WTC11 (cell line): ENCODE measurements around the gene RHOU. TPM values are rescaled to one million over a fixed set of nuclear protein-coding genes. Genes with fewer than 3 reads are reported as not detected.

ENCODE experiments used
- ATAC-seq: fragments of 200-7000 bp; cut with Tn5 transposase; 2 replicates; pipeline ENCODE4 v1.10.0; 2021; ENCODE audit warnings: mild to moderate bottlenecking, moderate library complexity
- CTCF ChIA-PET: fragments of 300-600 bp; sonication (Branson Sonifier 250); formaldehyde crosslinking; loops from one replicate; lab custom pipeline; 2021; ENCODE audit warnings: antibody characterized with exemption; lab: Charles Lee
- POLR2A ChIA-PET: fragments of 350-600 bp; sonication (Branson Sonifier 250); formaldehyde crosslinking; loops from one replicate; lab custom pipeline; 2021; ENCODE audit warnings: antibody characterized with exemption; lab: Charles Lee
- DNase-seq: peaks from one replicate; pipeline ENCODE4 v3.0.0; 2021; ENCODE audit warnings: low spot score
- H3K27ac Mint-ChIP-seq: 2 replicates; pipeline ENCODE4 v1.8.0; 2021; ENCODE audit warnings: mixed read lengths
- H3K27me3 Mint-ChIP-seq: 2 replicates; pipeline ENCODE4 v1.8.0; 2021; ENCODE audit warnings: low read depth, mild to moderate bottlenecking, moderate library complexity, mixed read lengths
- H3K36me3 Mint-ChIP-seq: 2 replicates; pipeline ENCODE4 v1.8.0; 2021; ENCODE audit warnings: mixed read lengths
- H3K4me1 Mint-ChIP-seq: 2 replicates; pipeline ENCODE4 v1.8.0; 2022; ENCODE audit warnings: mixed read lengths
- H3K4me3 Mint-ChIP-seq: 2 replicates; pipeline ENCODE4 v1.8.0; 2021; ENCODE audit warnings: mild to moderate bottlenecking, moderate library complexity, mixed read lengths
- H3K9me3 Mint-ChIP-seq: 2 replicates; pipeline ENCODE4 v1.8.0; 2021; ENCODE audit warnings: mixed read lengths
- CREM ChIP-seq: sonication (generic); formaldehyde crosslinking; IDR thresholded peaks from 2 replicates; pipeline ENCODE4 v1.8.1; 2022; ENCODE audit warnings: mild to moderate bottlenecking, missing genetic modification reagents, moderate library complexity
- ESRRA ChIP-seq: sonication (generic); formaldehyde crosslinking; IDR thresholded peaks from 2 replicates; pipeline ENCODE4 v1.8.1; 2022; ENCODE audit warnings: mild to moderate bottlenecking, missing genetic modification reagents, borderline replicate concordance
- IRF2 ChIP-seq: sonication (generic); formaldehyde crosslinking; IDR thresholded peaks from 2 replicates; pipeline ENCODE4 v1.8.0; 2022; ENCODE audit warnings: low read depth, missing genetic modification reagents, borderline replicate concordance
- JUN ChIP-seq: sonication (generic); formaldehyde crosslinking; IDR thresholded peaks from 2 replicates; pipeline ENCODE4 v1.8.0; 2023; ENCODE audit warnings: mild to moderate bottlenecking, missing genetic modification reagents
- MYBL2 ChIP-seq: sonication (generic); formaldehyde crosslinking; IDR thresholded peaks from 2 replicates; pipeline ENCODE4 v1.8.1; 2023; ENCODE audit warnings: mild to moderate bottlenecking, moderate library complexity, missing genetic modification reagents
- NFE2L1 ChIP-seq: sonication (generic); formaldehyde crosslinking; IDR thresholded peaks from 2 replicates; pipeline ENCODE4 v1.8.1; 2023; ENCODE audit warnings: missing genetic modification reagents
- NR1H2 ChIP-seq: sonication (generic); formaldehyde crosslinking; IDR thresholded peaks from 2 replicates; pipeline ENCODE4 v1.9.0; 2021; ENCODE audit warnings: mild to moderate bottlenecking, moderate library complexity, missing genetic modification reagents
- NR3C1 ChIP-seq: sonication (generic); formaldehyde crosslinking; conservative IDR thresholded peaks from 2 replicates; pipeline ENCODE4 v1.8.1; 2023; ENCODE audit warnings: low read depth, mild to moderate bottlenecking, missing genetic modification reagents
- PREB ChIP-seq: sonication (generic); formaldehyde crosslinking; IDR thresholded peaks from 2 replicates; pipeline ENCODE4 v1.8.1; 2022; ENCODE audit warnings: mild to moderate bottlenecking, missing genetic modification reagents, moderate library complexity, borderline replicate concordance
- PRRX2 ChIP-seq: fragments of 250-450 bp; sonication (Bioruptor Pico); IDR thresholded peaks from 2 replicates; pipeline ENCODE4 v1.8.0; 2021; ENCODE audit warnings: mild to moderate bottlenecking
- RELA ChIP-seq: sonication (generic); formaldehyde crosslinking; IDR thresholded peaks from 2 replicates; pipeline ENCODE4 v1.8.1; 2022; ENCODE audit warnings: missing genetic modification reagents, mild to moderate bottlenecking, borderline replicate concordance
- RORB ChIP-seq: fragments of 250-450 bp; sonication (Bioruptor Pico); IDR thresholded peaks from 2 replicates; pipeline ENCODE4 v1.9.0; 2021; ENCODE audit warnings: mild to moderate bottlenecking
- SMAD3 ChIP-seq: sonication (generic); formaldehyde crosslinking; IDR thresholded peaks from 2 replicates; pipeline ENCODE4 v1.8.0; 2022; ENCODE audit warnings: missing genetic modification reagents, mild to moderate bottlenecking, borderline replicate concordance
- SOX15 ChIP-seq: fragments of 250-450 bp; sonication (Bioruptor Pico); IDR thresholded peaks from 2 replicates; pipeline ENCODE4 v1.9.0; 2021; ENCODE audit warnings: mild to moderate bottlenecking
- TEAD4 ChIP-seq: sonication (generic); formaldehyde crosslinking; IDR thresholded peaks from 2 replicates; pipeline ENCODE4 v1.8.0; 2022; ENCODE audit warnings: mild to moderate bottlenecking, missing genetic modification reagents
- ZBTB21 ChIP-seq: sonication (generic); formaldehyde crosslinking; IDR thresholded peaks from 2 replicates; pipeline ENCODE4 v1.8.1; 2023; ENCODE audit warnings: mild to moderate bottlenecking, missing genetic modification reagents, borderline replicate concordance
- ZNF121 ChIP-seq: sonication (generic); formaldehyde crosslinking; IDR thresholded peaks from 2 replicates; pipeline ENCODE4 v1.8.0; 2023; ENCODE audit warnings: missing genetic modification reagents
- ZNF317 ChIP-seq: sonication (generic); formaldehyde crosslinking; IDR thresholded peaks from 2 replicates; pipeline ENCODE4 v1.8.1; 2023; ENCODE audit warnings: low read depth, mild to moderate bottlenecking, moderate library complexity, missing genetic modification reagents, borderline replicate concordance
- ZSCAN18 ChIP-seq: fragments of 250-450 bp; sonication (Bioruptor Pico); IDR thresholded peaks from 2 replicates; pipeline ENCODE4 v2.1.2; 2022; ENCODE audit warnings: mild to moderate bottlenecking, moderate library complexity
- total RNA-seq: library from RNA; stranded (reverse); gene quantifications from 3 replicates; pipeline ENCODE4 v1.2.3, GENCODE V29; 2021
- TF ChIP-seq, protein P1 (sequence below): sonication (generic); formaldehyde crosslinking; IDR thresholded peaks from 2 replicates; pipeline ENCODE4 v1.8.1; 2023; ENCODE audit warnings: mild to moderate bottlenecking, missing genetic modification reagents, moderate library complexity
- TF ChIP-seq, protein P2 (sequence below): sonication (generic); formaldehyde crosslinking; IDR thresholded peaks from 2 replicates; pipeline ENCODE4 v1.8.0; 2022; ENCODE audit warnings: mild to moderate bottlenecking, missing genetic modification reagents
- TF ChIP-seq, protein P3 (sequence below): fragments of 250-450 bp; sonication (Bioruptor Pico); IDR thresholded peaks from 2 replicates; pipeline ENCODE4 v1.9.0; 2021; ENCODE audit warnings: moderate library complexity, mild to moderate bottlenecking, inconsistent platforms, borderline replicate concordance

RHOU gene
- total RNA-seq, 1 experiment from 2014 or later, result 6.0 TPM

- peaks cover 4% of the 10 kb centered on the region; the same call in 1 of the 2 replicates for H3K27me3 Mint-ChIP-seq
Observed at GRCh38 chr1:228750915-228751314, 15.6 kb downstream of the RHOU start.

DNA sequence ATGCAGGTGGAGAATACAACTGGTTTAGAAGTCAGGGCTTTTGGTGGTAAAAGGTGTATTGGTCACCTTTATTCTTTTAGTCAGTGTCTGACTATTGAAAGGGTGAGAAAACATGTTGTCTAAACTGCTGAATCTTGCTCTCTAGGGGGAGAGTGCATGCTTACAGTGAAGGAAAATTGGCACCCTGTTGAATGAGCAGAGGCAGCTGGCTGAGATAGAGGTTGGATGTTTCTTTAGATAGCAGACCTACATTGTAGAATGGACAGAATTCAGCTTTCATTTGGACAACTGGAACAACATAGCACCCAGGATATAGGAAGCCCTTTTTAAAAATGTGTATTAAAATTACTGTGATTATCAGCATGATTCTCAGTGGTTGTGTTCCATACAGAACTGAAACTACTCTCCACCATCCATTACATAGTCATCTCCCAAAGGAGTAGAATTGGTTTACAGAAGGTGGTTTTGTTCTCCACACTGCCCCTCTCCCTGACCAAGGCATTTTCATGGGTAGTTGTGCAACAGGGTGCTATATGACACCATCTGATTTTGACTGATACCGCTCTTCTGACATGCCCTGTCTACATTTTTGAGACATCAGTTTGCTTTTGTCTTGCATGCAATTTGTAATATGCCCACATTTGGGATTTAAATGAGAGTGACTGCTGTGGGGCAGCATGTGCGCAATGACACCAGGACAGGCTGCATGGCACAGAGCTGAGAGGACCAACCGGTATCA, 16.2 kb downstream of the RHOU start:
- ATAC-seq (no peak), DNase-seq (no peak)
- TF ChIP-seq ZBTB21, result no peak
- TF ChIP-seq, protein P1, sequence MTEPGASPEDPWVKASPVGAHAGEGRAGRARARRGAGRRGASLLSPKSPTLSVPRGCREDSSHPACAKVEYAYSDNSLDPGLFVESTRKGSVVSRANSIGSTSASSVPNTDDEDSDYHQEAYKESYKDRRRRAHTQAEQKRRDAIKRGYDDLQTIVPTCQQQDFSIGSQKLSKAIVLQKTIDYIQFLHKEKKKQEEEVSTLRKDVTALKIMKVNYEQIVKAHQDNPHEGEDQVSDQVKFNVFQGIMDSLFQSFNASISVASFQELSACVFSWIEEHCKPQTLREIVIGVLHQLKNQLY (CRISPR knock-in tag), result no peak
- H3K36me3 Mint-ChIP-seq, result 0 out of 2 replicates have a peak, but pooled peaks cover 6% of the 10 kb centered on the region
- H3K27ac Mint-ChIP-seq, result no peak overlapping the region
- POLR2A ChIA-PET, result no interaction called here
- peaks cover 6% of the 10 kb centered on the region for H3K9me3 Mint-ChIP-seq
- H3K27me3 Mint-ChIP-seq, result peaks cover 6% of the 10 kb centered on the region
- H3K4me3 Mint-ChIP-seq, result no peak overlapping the region
- peaks cover 21% of the 10 kb centered on the region for H3K4me1 Mint-ChIP-seq
- CTCF ChIA-PET, result no interaction called here

More at GRCh38 chr1:228750915-228751314, 15.6 kb downstream of the RHOU start:
- 0 out of 2 replicates have a peak, but pooled peaks cover under 1% of the 10 kb centered on the region for H3K36me3 Mint-ChIP-seq
- no peak for DNase-seq
- ChIA-PET CTCF (no interaction called here), POLR2A (no interaction called here)
- peaks cover 21% of the 10 kb centered on the region for H3K4me1 Mint-ChIP-seq
- no peak overlapping the region for H3K4me3 Mint-ChIP-seq
- ATAC-seq, result no peak
- H3K9me3 Mint-ChIP-seq, result peaks cover under 1% of the 10 kb centered on the region; the same call in 1 of the 2 replicates
- no peak overlapping the region for H3K27ac Mint-ChIP-seq
- TF ChIP-seq PRRX2 (no peak), SOX15 (CRISPR knock-in tag) (no peak), JUN (CRISPR knock-in tag) (no peak), TEAD4 (CRISPR knock-in tag) (no peak), ZSCAN18 (CRISPR knock-in tag) (no peak), ZNF317 (CRISPR knock-in tag) (no peak), ESRRA (CRISPR knock-in tag) (no peak), RELA (CRISPR knock-in tag) (no peak), NR3C1 (CRISPR knock-in tag) (no peak), NFE2L1 (CRISPR knock-in tag) (no peak), ZNF121 (no peak), RORB (no peak), CREM (CRISPR knock-in tag) (no peak), IRF2 (CRISPR knock-in tag) (no peak), NR1H2 (CRISPR knock-in tag) (no peak), MYBL2 (no peak), PREB (CRISPR knock-in tag) (no peak), SMAD3 (CRISPR knock-in tag) (no peak)
- TF ChIP-seq, protein P2, sequence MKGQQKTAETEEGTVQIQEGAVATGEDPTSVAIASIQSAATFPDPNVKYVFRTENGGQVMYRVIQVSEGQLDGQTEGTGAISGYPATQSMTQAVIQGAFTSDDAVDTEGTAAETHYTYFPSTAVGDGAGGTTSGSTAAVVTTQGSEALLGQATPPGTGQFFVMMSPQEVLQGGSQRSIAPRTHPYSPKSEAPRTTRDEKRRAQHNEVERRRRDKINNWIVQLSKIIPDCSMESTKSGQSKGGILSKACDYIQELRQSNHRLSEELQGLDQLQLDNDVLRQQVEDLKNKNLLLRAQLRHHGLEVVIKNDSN, result no peak
- TF ChIP-seq, protein P3, sequence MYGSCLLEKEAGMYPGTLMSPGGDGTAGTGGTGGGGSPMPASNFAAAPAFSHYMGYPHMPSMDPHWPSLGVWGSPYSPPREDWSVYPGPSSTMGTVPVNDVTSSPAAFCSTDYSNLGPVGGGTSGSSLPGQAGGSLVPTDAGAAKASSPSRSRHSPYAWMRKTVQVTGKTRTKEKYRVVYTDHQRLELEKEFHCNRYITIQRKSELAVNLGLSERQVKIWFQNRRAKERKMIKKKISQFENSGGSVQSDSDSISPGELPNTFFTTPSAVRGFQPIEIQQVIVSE (CRISPR knock-in tag), result no peak
